Stimulated activated CD4-positive, alpha-beta T cell treated with anti-CD3 and anti-CD28 coated beads, Interleukin-1b, Interleukin-23, amount 100 ng/mL, for 48 hours (primary cell): Measurements from ENCODE around the gene C22orf39.

Experiments
- DNase-seq: peaks from one replicate; pipeline ENCODE4 v3.0.0-alpha.2; 2020

The C22orf39 gene

DNA sequence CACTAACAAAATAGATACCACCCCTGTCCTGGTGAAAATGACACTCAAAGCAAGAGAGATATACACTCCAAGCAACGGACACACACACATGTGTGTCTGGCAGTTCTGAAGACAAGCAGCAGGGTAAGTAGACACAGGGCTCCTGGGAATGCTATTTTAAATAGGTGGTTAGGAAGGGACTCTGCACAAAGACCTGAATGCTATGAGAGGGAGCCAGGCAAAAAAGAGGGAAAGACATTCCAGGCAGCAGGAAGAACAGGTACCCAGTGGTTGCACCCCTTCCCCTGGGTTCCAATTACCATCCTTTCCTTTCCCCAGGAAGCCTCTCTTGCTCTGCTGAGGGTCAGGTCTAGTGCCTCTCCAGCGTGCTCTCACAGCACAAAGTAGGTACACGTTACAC lies 28.5 kb upstream of the C22orf39 start:
- no peak for DNase-seq

GRCh38 chr22:19473578-19473977 lies 26.1 kb upstream of the C22orf39 start:
- no peak for DNase-seq

DNA sequence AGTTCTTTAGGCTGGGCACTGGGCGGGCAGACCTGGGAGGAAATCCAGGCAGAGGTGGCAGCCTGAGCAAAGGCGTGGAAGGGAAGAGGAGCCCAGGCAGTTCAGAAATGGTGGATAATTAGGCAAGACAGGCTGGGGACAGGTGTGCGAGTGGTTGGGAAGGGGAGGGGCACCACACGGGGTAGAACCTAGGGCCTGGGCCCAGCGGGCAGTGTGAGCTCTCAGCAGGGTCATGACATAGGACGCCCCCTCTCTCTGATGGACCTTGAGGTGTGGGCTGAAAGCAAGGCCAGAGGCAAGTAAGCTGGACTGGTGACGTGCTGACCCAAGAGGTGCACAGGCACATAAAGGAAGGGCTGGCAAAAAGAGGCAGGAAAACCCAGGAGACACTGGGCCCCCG lies 24.7 kb upstream of the C22orf39 start:
- no peak for DNase-seq

- DNase-seq = no peak
Observed at GRCh38 chr22:19471572-19471971, 24.1 kb upstream of the C22orf39 start.

DNA sequence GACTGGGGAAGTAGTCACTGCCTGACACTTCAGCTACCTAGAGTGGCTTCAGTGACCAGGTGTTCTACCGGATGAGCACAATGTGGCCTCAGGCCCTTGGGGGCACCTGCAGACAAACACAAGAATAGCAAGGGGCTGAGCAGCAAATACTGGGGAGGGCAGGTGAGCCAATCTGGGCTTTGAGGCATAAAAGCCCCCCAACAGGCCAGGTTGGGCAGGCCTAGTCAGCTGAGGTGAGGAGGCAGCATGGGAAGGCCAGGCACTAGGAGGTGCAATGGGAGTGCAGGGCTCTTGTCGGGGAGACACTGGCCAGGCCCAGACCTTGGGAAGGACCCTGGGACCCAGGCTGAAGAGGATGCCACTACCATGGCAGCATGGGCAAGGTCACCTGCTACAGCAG lies 22.5 kb upstream of the C22orf39 start:
- DNase-seq = no peak

DNA sequence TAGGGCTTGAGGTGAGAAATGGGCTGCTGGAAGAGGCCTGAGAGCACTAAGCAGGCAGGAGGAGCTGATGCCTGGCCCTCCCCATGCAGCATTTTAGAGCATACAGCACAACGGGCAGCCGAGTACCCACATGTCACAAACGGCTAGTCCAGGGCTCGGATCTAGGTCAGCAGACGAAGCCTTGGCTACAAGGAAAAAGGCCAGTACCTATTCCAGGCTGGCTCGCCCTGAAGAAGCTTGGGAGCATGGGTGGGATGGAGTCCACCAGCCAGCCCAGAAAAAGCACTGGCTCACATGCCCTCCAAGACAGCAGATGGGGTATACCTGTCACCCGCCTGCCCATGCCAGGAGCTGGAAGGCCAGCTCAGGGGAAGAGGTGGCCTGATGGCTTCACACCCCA lies 21.9 kb upstream of the C22orf39 start:
- DNase-seq = no peak

GRCh38 chr22:19467912-19468311 lies 20.4 kb upstream of the C22orf39 start:
- no peak for DNase-seq

- DNase-seq = no peak
Observed at GRCh38 chr22:19466848-19467752, 19.6 kb upstream of the C22orf39 start.

DNA sequence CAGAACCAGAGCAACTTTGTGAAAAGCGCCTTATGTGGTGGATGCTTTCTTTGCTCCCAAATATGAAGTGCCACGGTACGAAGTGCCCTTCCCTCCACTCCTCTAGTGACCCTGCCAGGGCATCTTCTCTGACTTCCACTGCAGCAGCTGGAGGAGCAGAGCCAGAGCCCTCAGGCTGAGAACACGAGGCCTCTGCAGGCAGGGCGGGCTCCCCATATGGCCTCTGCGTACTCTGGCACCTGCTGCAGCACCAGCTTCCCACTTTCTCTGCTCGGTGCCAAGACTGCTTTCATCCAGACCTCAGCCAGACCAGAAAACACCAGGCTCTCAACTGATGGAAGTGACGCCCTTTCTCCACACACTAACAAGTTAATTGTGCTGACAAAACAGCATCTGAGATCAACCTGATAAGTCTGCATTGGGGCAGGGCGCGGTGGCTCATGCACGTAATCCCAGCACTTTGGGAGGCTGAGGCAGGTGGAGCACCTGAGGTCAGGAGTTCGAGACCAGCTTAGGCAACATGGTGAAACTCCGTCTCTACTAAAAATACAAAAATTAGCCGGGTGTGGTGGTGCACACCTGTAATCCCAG lies 18.7 kb upstream of the C22orf39 start:
- DNase-seq = no peak

- DNase-seq = no peak
Observed at GRCh38 chr22:19464975-19465374, 17.5 kb upstream of the C22orf39 start.

- DNase-seq = no peak
Observed at GRCh38 chr22:19464546-19464945, 17.0 kb upstream of the C22orf39 start.

- no peak for DNase-seq
Observed at GRCh38 chr22:19463491-19464469, 16.3 kb upstream of the C22orf39 start.

- no peak for DNase-seq
Observed at GRCh38 chr22:19463008-19463407, 15.5 kb upstream of the C22orf39 start.

GRCh38 chr22:19461506-19461905 lies 14.0 kb upstream of the C22orf39 start:
- DNase-seq = no peak

GRCh38 chr22:19460036-19460435 lies 12.5 kb upstream of the C22orf39 start:
- no peak for DNase-seq

- no peak for DNase-seq
Observed at GRCh38 chr22:19457828-19458428, 10.4 kb upstream of the C22orf39 start.

- DNase-seq = no peak
Observed at GRCh38 chr22:19456541-19456940, 9.0 kb upstream of the C22orf39 start.

- DNase-seq = no peak
Observed at GRCh38 chr22:19455585-19456370, 8.3 kb upstream of the C22orf39 start.

DNA sequence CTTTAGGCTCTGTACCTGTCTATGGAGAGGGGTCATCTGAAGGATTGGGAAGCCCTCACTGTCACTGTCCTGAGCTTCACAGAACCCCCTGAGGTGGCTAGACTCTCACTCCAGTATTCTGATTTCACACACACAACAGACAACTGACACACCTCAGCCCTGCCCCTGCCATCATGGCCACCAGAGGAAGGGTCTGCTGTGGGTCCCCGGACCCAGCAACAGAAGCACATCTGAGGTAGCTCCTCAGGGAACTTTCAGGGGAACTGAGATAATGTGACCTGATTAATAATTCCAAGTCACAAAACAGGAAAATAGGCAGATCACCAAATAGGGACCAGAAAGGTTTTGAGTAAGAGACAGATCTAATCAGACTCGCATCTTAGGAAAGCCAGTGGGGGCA lies 7.5 kb upstream of the C22orf39 start:
- no peak for DNase-seq

- no peak for DNase-seq
Observed at GRCh38 chr22:19454156-19454555, 6.6 kb upstream of the C22orf39 start.

DNA sequence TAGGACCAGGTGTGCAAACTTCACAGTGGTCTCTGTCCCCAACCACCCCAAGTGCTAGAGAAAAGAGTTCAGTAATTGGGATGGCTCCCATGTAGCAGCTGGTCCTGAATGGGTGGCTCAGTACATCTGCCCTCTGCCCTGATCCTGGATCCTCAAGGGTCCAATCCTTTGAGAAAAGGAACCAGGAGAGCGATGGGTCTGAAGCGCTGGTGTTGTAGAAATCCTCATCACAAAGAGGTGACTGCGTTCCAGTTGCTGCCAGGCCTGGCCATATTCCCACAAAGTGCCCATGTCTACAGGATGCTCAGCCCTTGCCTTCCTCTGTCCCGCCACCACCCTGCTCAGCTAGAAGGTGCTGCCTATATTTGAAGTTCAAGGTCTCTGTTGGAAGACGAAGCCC lies 6.2 kb upstream of the C22orf39 start:
- DNase-seq = no peak

DNA sequence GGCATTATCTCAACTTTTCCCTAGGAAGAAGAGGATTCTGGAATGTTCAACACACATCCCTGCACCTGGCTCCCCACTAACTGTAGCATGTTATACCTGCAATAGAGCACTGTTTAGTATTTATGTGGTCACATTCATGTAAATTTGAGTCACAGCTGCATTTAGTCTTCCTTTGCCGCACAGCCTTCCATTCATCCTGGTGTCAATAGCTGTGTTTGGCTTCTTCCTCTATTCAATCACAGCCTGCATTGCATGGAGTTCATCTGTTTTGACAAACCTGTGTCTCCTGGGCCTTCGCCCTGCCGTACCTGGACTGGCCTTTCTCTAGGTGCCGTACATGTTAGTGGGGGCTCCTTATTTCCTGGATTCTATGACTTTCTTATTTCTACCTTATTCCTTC lies 4.1 kb upstream of the C22orf39 start:
- DNase-seq = no peak
